H9 (cell line): ENCODE measurements around the gene NCBP3. TPM values are rescaled to one million over a fixed set of nuclear protein-coding genes. Genes with fewer than 3 reads are reported as not detected.

Experiments
- DNase-seq: peaks from one replicate; pipeline ENCODE4 v3.0.0-alpha.2; 2017
- H2AFZ ChIP-seq: one replicate; pipeline ENCODE4 v1.6.1; 2013; ENCODE audit warnings: mild to moderate bottlenecking, low read length, control low read depth, moderate library complexity
- H2AK5ac ChIP-seq: 2 replicates; pipeline ENCODE4 v1.6.1; 2013; ENCODE audit warnings: low read length, control low read depth, mixed read lengths; ENCODE audit not compliant: insufficient read length
- H2BK120ac ChIP-seq: one replicate; pipeline ENCODE4 v1.6.1; 2013; ENCODE audit warnings: low read depth, mild to moderate bottlenecking, low read length, control low read depth, inconsistent platforms; ENCODE audit not compliant: poor library complexity, severe bottlenecking
- H2BK12ac ChIP-seq: 2 replicates; pipeline ENCODE4 v1.6.1; 2013; ENCODE audit warnings: low read length, control low read depth, mixed read lengths, low read depth; ENCODE audit not compliant: insufficient read length
- H2BK15ac ChIP-seq: 2 replicates; pipeline ENCODE4 v1.6.1; 2013; ENCODE audit warnings: low read depth, low read length, control low read depth
- H2BK20ac ChIP-seq: one replicate; pipeline ENCODE4 v1.6.1; 2013; ENCODE audit warnings: low read depth, mild to moderate bottlenecking, low read length, control low read depth, inconsistent platforms; ENCODE audit not compliant: poor library complexity, severe bottlenecking
- H2BK5ac ChIP-seq: 2 replicates; pipeline ENCODE4 v1.6.1; 2013; ENCODE audit warnings: low read length, control low read depth, mixed read lengths; ENCODE audit not compliant: insufficient read length
- H3K14ac ChIP-seq: 2 replicates; pipeline ENCODE4 v1.6.1; 2013; ENCODE audit warnings: low read length, control low read depth; ENCODE audit not compliant: insufficient read depth
- H3K18ac ChIP-seq: 2 replicates; pipeline ENCODE4 v1.6.1; 2013; ENCODE audit warnings: low read depth, mild to moderate bottlenecking, mixed read lengths, low read length, control low read depth; ENCODE audit not compliant: insufficient read length
- H3K23ac ChIP-seq: 2 replicates; pipeline ENCODE4 v1.6.1; 2013; ENCODE audit warnings: low read length, control low read depth, mixed read lengths, low read depth; ENCODE audit not compliant: insufficient read length
- H3K23me2 ChIP-seq: 2 replicates; pipeline ENCODE4 v1.6.1; 2013; ENCODE audit warnings: low read depth, mild to moderate bottlenecking, mixed read lengths, low read length, control low read depth; ENCODE audit not compliant: insufficient read length, poor library complexity, severe bottlenecking
- H3K27ac ChIP-seq: 2 replicates; pipeline ENCODE4 v1.5.1; 2013; ENCODE audit warnings: low read length, control low read depth, mixed read lengths, low read depth; ENCODE audit not compliant: insufficient read length
- H3K27me3 ChIP-seq: 2 replicates; pipeline ENCODE4 v1.6.1; 2013; ENCODE audit warnings: low read length, control low read depth, inconsistent platforms; ENCODE audit not compliant: insufficient read depth
- H3K4ac ChIP-seq: 2 replicates; pipeline ENCODE4 v1.6.1; 2013; ENCODE audit warnings: low read depth, mild to moderate bottlenecking, control low read depth, inconsistent platforms, low read length, moderate library complexity
- H3K4me1 ChIP-seq: 2 replicates; pipeline ENCODE4 v1.6.1; 2013; ENCODE audit warnings: low read length, control low read depth, inconsistent platforms; ENCODE audit not compliant: insufficient read depth
- H3K4me2 ChIP-seq: 2 replicates; pipeline ENCODE4 v1.6.1; 2013; ENCODE audit warnings: low read length, control low read depth, mixed read lengths; ENCODE audit not compliant: insufficient read length, insufficient read depth
- H3K56ac ChIP-seq: 2 replicates; pipeline ENCODE4 v1.6.1; 2013; ENCODE audit warnings: low read depth, mild to moderate bottlenecking, mixed read lengths, low read length, control low read depth; ENCODE audit not compliant: insufficient read length
- H3K79me1 ChIP-seq: 2 replicates; pipeline ENCODE4 v1.6.1; 2013; ENCODE audit warnings: low read depth, mild to moderate bottlenecking, moderate library complexity, low read length, control low read depth, inconsistent platforms; ENCODE audit not compliant: insufficient read depth, poor library complexity, severe bottlenecking
- H3K79me2 ChIP-seq: 2 replicates; pipeline ENCODE4 v1.6.1; 2013; ENCODE audit warnings: low read length, control low read depth, inconsistent platforms; ENCODE audit not compliant: insufficient read depth
- H3K9ac ChIP-seq: 2 replicates; pipeline ENCODE4 v1.6.1; 2013; ENCODE audit warnings: low read length, control low read depth, mixed read lengths; ENCODE audit not compliant: insufficient read length; ENCODE audit errors: extremely low read depth
- H3K9me3 ChIP-seq: one replicate; pipeline ENCODE4 v1.6.1; 2013; ENCODE audit warnings: low read depth, low read length, inconsistent platforms; ENCODE audit not compliant: control insufficient read depth
- H3T11ph ChIP-seq: one replicate; pipeline ENCODE4 v1.6.1; 2013; ENCODE audit warnings: mild to moderate bottlenecking, low read length, control low read depth, inconsistent platforms
- H4K20me1 ChIP-seq: one replicate; pipeline ENCODE4 v1.6.1; 2013; ENCODE audit not compliant: control insufficient read depth, insufficient read length, insufficient read depth
- H4K5ac ChIP-seq: 2 replicates; pipeline ENCODE4 v1.6.1; 2013; ENCODE audit warnings: low read depth, mild to moderate bottlenecking, mixed read lengths, low read length, control low read depth; ENCODE audit not compliant: insufficient read length
- H4K8ac ChIP-seq: replicated peaks from 2 replicates; pipeline ENCODE4 v1.6.1; 2013; ENCODE audit warnings: low read length, control low read depth, mixed read lengths, low read depth; ENCODE audit not compliant: insufficient read length
- H4K91ac ChIP-seq: 2 replicates; pipeline ENCODE4 v1.6.1; 2013; ENCODE audit warnings: low read depth, mild to moderate bottlenecking, moderate library complexity, mixed read lengths, low read length, control low read depth; ENCODE audit not compliant: insufficient read length
- H3K27ac Mint-ChIP-seq, 3 experiments: 2 replicates in 2 of 3; 3 replicates in 1 of 3; pipeline ENCODE4 v1.8.0; 2020 to 2021; ENCODE audit warnings: mixed read lengths in 3 of 3, mild to moderate bottlenecking in 1 of 3, moderate library complexity in 1 of 3
- H3K27me3 Mint-ChIP-seq: 2 replicates; pipeline ENCODE4 v1.8.0; 2021; ENCODE audit warnings: low read depth, mild to moderate bottlenecking, moderate library complexity, mixed read lengths
- H3K36me3 Mint-ChIP-seq, 3 experiments: 2 replicates in 2 of 3; 3 replicates in 1 of 3; pipeline ENCODE4 v1.8.0; 2020 to 2021; ENCODE audit warnings: low read depth in 3 of 3, mixed read lengths in 3 of 3; ENCODE audit not compliant: insufficient read depth in 1 of 3
- H3K4me1 Mint-ChIP-seq, 2 experiments: 2 replicates each; pipeline ENCODE4 v1.8.0; 2020; ENCODE audit warnings: mixed read lengths in 2 of 2
- H3K4me3 Mint-ChIP-seq, 2 experiments: 2 replicates in 1 of 2; 3 replicates in 1 of 2; pipeline ENCODE4 v1.8.0; 2020 to 2021; ENCODE audit warnings: mild to moderate bottlenecking in 2 of 2, mixed read lengths in 2 of 2, moderate library complexity in 1 of 2
- H3K9me3 Mint-ChIP-seq, 2 experiments: 2 replicates in 1 of 2; 3 replicates in 1 of 2; pipeline ENCODE4 v1.8.0; 2020; ENCODE audit warnings: mild to moderate bottlenecking in 2 of 2, mixed read lengths in 2 of 2, moderate library complexity in 1 of 2
- CTCF ChIP-seq: fragments of 200-600 bp; sonication (generic); conservative IDR thresholded peaks from 3 replicates; pipeline ENCODE4 v1.8.0; 2021; ENCODE audit warnings: antibody characterized with exemption, mild to moderate bottlenecking
- WGBS: extraction: QIAGEN DNeasy Blood & Tissue Kit; methylation state at CpG from one replicate; pipeline ENCODE4 v1.1.7; 2013; ENCODE audit warnings: missing lambda C conversion rate, low lambda C conversion rate, mixed read lengths; ENCODE audit not compliant: insufficient read length; ENCODE audit errors: extremely low coverage; 5-methylcytosine and 5-hydroxymethylcytosine counted together
- total RNA-seq: library from RNA; stranded (reverse); gene quantifications from 2 replicates; pipeline ENCODE4 v1.2.1, GENCODE V29; 2021

Gene NCBP3
- total RNA-seq, 1 experiment from 2014 or later: 45.7 TPM

- Histone ChIP-seq H3K9me3 (no peaks in the 10 kb centered on the region), H3T11ph (no peak overlapping the region), H2BK15ac (no peak overlapping the region), H4K8ac (no peak overlapping the region), H3K14ac (no peak overlapping the region), H3K27ac (no peak overlapping the region), H4K91ac (no peak overlapping the region), H3K56ac (no peak overlapping the region), H2BK20ac (no peak overlapping the region), H3K18ac (no peak overlapping the region), H3K4ac (no peak overlapping the region), H2BK12ac (no peak overlapping the region), H3K9ac (no peak overlapping the region), H2AFZ (no peak overlapping the region), H3K23me2 (peaks cover 3% of the 10 kb centered on the region), H3K4me2 (no peak overlapping the region), H4K5ac (no peak overlapping the region), H3K23ac (no peak overlapping the region), H2BK120ac (no peak overlapping the region), H4K20me1 (no peaks in the 10 kb centered on the region), H3K27me3 (no peaks in the 10 kb centered on the region), H2AK5ac (no peak overlapping the region), H2BK5ac (no peak overlapping the region), H3K79me1 (no peaks in the 10 kb centered on the region), H3K4me1 (no peaks in the 10 kb centered on the region; the same call in 1 of the 2 replicates), H3K79me2 (no peaks in the 10 kb centered on the region)
- Mint-ChIP-seq H3K4me3 (no peak overlapping the region), H3K36me3 (peaks cover 2 to 13% (median 8%) of the 10 kb centered on the region in 3 experiments; a peak in 5 of 7 replicates), H3K27me3 (peaks cover 4% of the 10 kb centered on the region; the same call in 1 of the 2 replicates), H3K4me1 (peaks cover 3 to 5% of the 10 kb centered on the region in 2 experiments), H3K27ac (no peak overlapping the region), H3K9me3 (peaks cover 7 to 10% of the 10 kb centered on the region in 2 experiments; a peak in 4 of 5 replicates)
- no CpG with 5 or more reads among the region's 6 CpGs for WGBS
- no peak for DNase-seq
- TF ChIP-seq CTCF: no peak
These were observed 86.3 kb downstream of the NCBP3 start for GRCh38 chr17:3759597-3760216.
